Measurements from ENCODE around the gene UBA1. TPM values are rescaled to one million over a fixed set of nuclear protein-coding genes. Genes with fewer than 3 reads are reported as not detected.

UBA1 gene
- total and polyA plus RNA-seq, 10 of the 15 experiments (the other 5 are each of a cell fraction or from before 2014, with no cell fraction given): 60.4 to 314 (median 216) TPM

- TF ChIP-seq CTCF (IDR thresholded peaks at IDR 0.05 in 2 of 3, conservative IDR thresholded peaks at IDR 0.05 in 1 of 3; ENCODE audit: control insufficient read depth in 2 of 3, extremely low read depth in 1 of 3, insufficient read depth in 1 of 3, low read depth in 3 of 3, low read length in 3 of 3) (no peak), EP300 (IDR thresholded peaks at IDR 0.05; ENCODE audit: borderline replicate concordance in 1 of 2, control insufficient read depth in 1 of 2, low read depth in 2 of 2, low read length in 2 of 2) (no peak), STAT1 (conservative IDR thresholded peaks at IDR 0.05) (no peak), ASH2L (IDR thresholded peaks at IDR 0.05; ENCODE audit: borderline replicate concordance, low read depth) (no peak), PML (IDR thresholded peaks at IDR 0.05; ENCODE audit: low read length) (no peak), ZNF384 (IDR thresholded peaks at IDR 0.05; ENCODE audit: borderline replicate concordance, low read depth, low read length) (no peak), NR2F1 (conservative IDR thresholded peaks at IDR 0.05) (no peak)
Measured at GRCh38 chrX:47146121-47146935, 47.3 kb upstream of the UBA1 start (continued).

- H3K36me3 ChIP-seq (ENCODE audit: control insufficient read depth in 2 of 2, insufficient read depth in 2 of 2, low read length in 1 of 2): no peaks in the 10 kb centered on the region; a peak in 2 of 4 replicates
- POLR2A ChIA-PET: no interaction called here
- DNase-seq (ENCODE audit: low read depth, low spot score): no peak
- H3K27ac ChIP-seq (ENCODE audit: control insufficient read depth, insufficient read depth): no peak overlapping the region
- no peaks in the 10 kb centered on the region for H3K27me3 ChIP-seq (replicated peaks in 1 of 2; ENCODE audit: control insufficient read depth in 2 of 2, insufficient read depth in 2 of 2, low read length in 1 of 2)
- RAD21 ChIA-PET (ENCODE audit: unreplicated experiment): no interaction called here
- H3K9ac ChIP-seq (ENCODE audit: control insufficient read depth, insufficient read depth, low read length): peak overlapping the region; percentile 90
- H3K4me3 ChIP-seq: peak overlapping the region; percentile 80; the same call in 1 of the 2 replicates
- no peak overlapping the region for H2AFZ ChIP-seq (ENCODE audit: control insufficient read depth, low read depth, low read length)
- intact Hi-C loops (cut with micrococcal nuclease; ENCODE audit: unreplicated experiment) (no loop called here), in situ Hi-C loops (cut with MboI) (no loop called here)
- BruUV-seq (replicated peaks): no TSS peak
- CTCF ChIA-PET: no interaction called here
- WGBS (ENCODE audit: insufficient coverage, insufficient replicate concordance, low lambda C conversion rate, missing lambda C conversion rate): 57% methylated on average over 12 of the region's 12 CpGs
- no peaks in the 10 kb centered on the region; the same call in 2 of the 3 replicates for H3K9me3 ChIP-seq (replicated peaks; ENCODE audit: control insufficient read depth, insufficient read depth, low read length)
- H4K20me1 ChIP-seq (ENCODE audit: control insufficient read depth, insufficient read depth): no peaks in the 10 kb centered on the region
- peaks cover 6% of the 10 kb centered on the region; the same call in 1 of the 2 replicates for H3K4me1 ChIP-seq (ENCODE audit: control insufficient read depth, insufficient read depth, low read length)
- no peak for FAIRE-seq
- H3K4me2 ChIP-seq (ENCODE audit: control insufficient read depth, insufficient read depth): peak overlapping the region; percentile 66
- SMC1A ChIA-PET (ENCODE audit: uncharacterized antibody, unreplicated experiment): interaction anchor here (0.6 kb wide), 1 partner anchor 38 kb away, joined by 3 read pairs; no protein-coding TSS in a partner anchor
- no peak for ATAC-seq
- H3K79me2 ChIP-seq (ENCODE audit: control insufficient read depth, insufficient read depth, low read length): peaks cover 65% of the 10 kb centered on the region
- TF ChIP-seq CHD1 (IDR thresholded peaks at IDR 0.05; ENCODE audit: low read depth, low read length) (no peak), KAT2A (conservative IDR thresholded peaks at IDR 0.05; ENCODE audit: control insufficient read depth, low read depth, low read length) (no peak), ZBTB4 (CRISPR knock-in tag; IDR thresholded peaks at IDR 0.05) (no peak), SMAD1 (IDR thresholded peaks at IDR 0.05; ENCODE audit: low read depth, partially characterized antibody) (no peak), SMC3 (IDR thresholded peaks at IDR 0.05; ENCODE audit: borderline replicate concordance, low read length) (no peak), SMAD5 (IDR thresholded peaks at IDR 0.05; ENCODE audit: low read depth) (no peak), FOXK2 (IDR thresholded peaks at IDR 0.05) (no peak)
Measured at GRCh38 chrX:47146936-47147859, 46.4 kb upstream of the UBA1 start.

Measured in GM12878 (cell line).